GM19397 (cell line): ENCODE measurements around the gene SNAPC4.
"Not testable (repeated sequence)": the region's sequence is repeated elsewhere in the genome, so short reads cannot be mapped to it uniquely, and the experiment has no call there.

Experiments used
- ATAC-seq: cut with Tn5 transposase; IDR thresholded peaks from one replicate; pipeline ENCODE4 v1.9.1; 2021; ENCODE audit warnings: mild to moderate bottlenecking, moderate library complexity; ENCODE audit not compliant: unreplicated experiment

Gene SNAPC4

DNA sequence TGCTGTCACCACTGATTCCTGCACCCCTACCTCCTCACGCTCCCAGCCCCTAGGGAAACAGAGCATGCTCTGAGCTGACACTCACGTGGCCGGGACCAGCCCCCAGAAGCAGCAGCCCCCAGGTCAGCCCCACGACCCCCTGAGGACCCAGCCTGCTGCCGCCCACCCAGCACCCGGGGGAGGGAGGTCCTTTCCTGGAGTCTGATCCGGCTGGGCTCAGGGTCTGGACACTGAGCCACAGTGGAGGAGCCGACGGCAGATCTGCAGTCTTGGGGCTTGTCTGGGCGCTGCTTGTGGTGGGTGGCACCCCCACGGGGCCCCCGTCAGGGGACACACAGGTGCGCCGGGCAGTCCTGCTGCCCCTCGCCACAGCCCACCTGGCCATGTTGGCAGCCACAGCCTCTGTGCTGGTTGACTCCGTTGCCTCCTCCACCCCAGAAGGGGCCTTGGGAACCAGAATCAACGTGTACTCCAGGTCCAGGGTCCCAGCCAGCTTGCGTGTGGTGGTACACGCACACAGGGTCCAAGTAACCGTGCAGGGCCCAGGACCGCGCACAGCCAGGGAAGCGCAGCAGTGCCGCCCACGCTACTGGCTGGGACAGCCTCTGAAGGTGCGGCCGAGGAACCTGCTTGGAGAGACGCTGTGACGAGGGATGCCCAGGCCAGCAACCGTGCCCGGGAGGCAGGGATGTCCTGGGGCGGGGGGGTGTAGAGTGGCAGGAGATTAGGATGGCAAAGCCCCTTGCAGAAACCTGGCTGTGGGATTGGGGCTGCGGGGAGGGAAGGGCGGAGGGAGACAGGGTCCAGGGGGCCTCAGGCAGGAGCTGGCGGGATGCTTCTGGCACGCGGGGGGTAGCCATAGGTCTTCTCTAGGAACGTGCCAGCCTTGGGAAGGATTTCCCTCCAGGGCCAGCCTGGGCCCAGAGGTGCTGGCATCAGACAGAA lies 39.9 kb downstream of the SNAPC4 start:
- ATAC-seq: no peak

GRCh38 chr9:136358888-136359287 lies 41.1 kb downstream of the SNAPC4 start:
- no peak for ATAC-seq

GRCh38 chr9:136358016-136358415 lies 42.0 kb downstream of the SNAPC4 start:
- no peak for ATAC-seq

DNA sequence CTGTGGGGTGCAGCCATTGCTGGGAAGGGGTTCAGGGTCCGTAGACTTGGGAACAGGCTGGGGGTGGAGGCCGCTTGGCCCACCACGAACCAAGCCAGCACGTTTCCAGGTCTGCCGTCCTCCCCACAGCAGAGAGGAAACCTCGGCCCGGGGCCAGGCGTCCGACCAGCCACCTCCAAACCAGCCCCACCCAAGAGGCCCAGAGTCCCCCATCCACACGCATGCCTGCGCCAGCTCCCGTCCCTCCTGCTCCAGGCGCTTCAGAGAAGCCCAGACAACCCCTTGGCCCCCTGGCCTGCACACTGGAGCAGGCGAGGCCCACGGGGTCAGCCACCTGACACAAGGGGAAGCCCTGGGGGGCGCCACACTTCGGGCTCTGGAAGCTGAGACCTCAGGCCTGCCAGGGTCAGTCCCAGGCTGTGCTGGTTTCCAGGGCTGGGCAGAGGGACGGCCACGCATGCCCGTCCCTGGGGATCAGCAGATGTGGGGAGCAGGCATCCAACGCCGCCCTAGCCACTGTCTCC lies 42.7 kb downstream of the SNAPC4 start:
- ATAC-seq: no peak

- no peak for ATAC-seq
These were observed 44.1 kb downstream of the SNAPC4 start for GRCh38 chr9:136355616-136356557.

GRCh38 chr9:136354592-136355085 lies 45.3 kb downstream of the SNAPC4 start:
- ATAC-seq: no peak

DNA sequence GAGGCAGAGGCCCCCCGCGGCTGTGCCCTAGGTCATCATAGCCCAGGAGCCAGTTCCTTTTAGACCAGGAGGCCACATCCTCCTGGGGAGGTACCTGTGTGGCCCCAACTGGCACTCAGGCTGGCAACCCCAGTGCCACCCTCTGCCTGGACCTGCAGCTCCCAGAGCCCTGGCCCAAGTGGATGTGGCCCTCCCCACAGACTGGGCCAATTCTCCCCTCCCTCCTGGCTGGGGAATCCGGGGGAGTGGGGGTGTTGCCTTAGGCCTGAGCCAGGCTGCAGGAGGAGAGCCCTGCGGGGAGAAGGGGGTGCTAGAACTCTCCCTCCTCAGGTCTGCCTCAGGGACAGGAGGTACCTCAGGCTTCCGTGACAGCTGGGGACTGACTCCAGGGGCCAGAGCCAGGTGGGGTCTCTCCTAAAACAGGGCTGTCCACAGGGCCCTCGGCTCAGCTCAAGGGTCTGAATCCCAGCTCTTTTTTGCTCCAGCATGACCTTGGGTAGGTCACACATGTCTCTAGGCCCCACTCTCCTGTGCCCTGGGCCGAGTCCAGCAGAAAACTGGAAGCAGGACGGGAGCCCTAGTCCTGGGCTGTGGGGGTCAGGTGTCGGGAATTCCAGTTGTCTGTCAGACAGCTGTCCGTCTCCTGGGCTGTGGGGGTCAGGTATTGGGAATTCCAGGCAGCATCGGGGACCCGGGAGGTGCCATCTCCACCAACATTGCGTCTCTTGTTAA lies 46.0 kb downstream of the SNAPC4 start:
- ATAC-seq: no peak

GRCh38 chr9:136353088-136353487 lies 46.9 kb downstream of the SNAPC4 start:
- no peak for ATAC-seq

DNA sequence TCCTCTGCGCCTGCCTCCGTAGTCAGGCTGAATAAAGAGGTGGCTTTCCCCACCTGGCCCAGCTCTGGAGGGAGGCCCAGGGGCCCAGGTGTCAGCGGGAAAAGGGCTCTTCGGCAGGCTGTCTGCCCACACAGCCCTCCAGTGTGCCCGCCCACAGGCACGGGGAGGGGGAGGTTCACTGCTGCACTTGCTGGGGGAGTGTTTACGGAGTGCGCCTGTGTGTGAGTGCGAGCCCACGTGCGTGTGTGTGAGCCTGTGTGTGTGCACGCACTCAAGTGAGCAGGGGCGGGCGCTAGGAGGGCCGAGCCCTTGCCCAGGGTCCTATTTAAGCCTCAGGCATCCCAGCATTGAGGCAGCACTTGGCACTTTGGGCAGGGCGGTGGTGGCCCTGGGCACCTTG lies 47.3 kb downstream of the SNAPC4 start:
- no peak for ATAC-seq

- not testable (repeated sequence) for ATAC-seq
These were observed 48.1 kb downstream of the SNAPC4 start for GRCh38 chr9:136351868-136352267.

DNA sequence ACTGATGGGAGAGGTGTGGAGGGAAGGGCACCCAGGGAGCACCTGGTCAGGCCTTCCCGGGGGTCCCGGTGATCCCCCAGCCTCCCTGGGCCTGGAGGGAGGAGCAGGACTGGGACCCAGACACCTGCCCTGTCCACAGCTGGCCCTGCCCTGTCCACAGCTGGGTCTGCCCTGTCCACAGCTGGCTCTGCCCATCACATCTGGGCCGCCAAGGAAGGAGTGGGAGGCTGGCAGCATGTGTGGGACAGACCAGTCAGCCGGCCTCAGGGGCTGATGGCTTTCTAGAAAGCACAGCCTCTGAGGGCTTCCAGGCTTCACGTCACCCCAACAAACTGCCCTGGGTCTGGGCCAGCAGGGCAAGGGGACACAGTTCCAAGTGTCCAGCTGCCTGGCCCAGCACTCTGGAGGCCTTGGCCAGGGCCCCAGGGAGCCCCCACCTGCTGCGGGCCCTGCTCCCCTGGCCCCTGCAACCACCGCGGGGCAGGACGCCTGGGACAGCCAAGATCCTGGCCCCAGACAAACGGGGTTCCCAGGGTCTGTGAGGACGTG lies 48.6 kb downstream of the SNAPC4 start:
- ATAC-seq: no peak
